ENCODE data around the gene SNX25.

The SNX25 gene

GRCh38 chr4:185411849-185412248, 202.5 kb downstream of the SNX25 start:
- no peak for DNase-seq
- in situ Hi-C loops (cut with HindIII; ENCODE audit: low pct_ligation_motif_present, low pct_unique_long_range_greater_than_20kb, low sequenced_read_pairs), result no loop called here

DNA sequence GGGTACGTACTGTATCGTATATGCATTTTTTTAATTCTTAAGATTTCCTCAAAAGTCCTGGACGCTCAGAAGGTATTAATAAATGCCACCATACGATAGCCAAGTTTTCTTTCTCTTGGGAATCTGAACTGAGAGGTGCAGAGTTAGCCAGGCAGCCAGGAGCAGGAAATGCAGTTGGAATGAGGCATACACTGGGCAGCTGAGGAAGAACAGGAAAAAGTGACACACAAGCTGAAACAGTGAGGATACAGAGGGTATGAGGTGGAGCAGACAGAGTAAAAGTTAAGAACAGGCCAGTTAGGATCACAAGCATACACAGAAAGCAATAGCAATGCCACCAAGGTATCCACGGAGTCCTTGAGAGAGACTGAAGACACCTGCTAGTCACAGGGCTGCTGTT, 203.0 kb downstream of the SNX25 start:
- in situ Hi-C loops (cut with HindIII; ENCODE audit: low pct_ligation_motif_present, low pct_unique_long_range_greater_than_20kb, low sequenced_read_pairs), result no loop called here
- DNase-seq, result no peak
